ENCODE measurements around the gene ZYG11A.
"Not testable (repeated sequence)": the region's sequence is repeated elsewhere in the genome, so short reads cannot be mapped to it uniquely, and the experiment has no call there.

ZYG11A gene

GRCh38 chr1:52834798-52835197 lies 7.8 kb upstream of the ZYG11A start:
- H3K4me3 ChIP-seq (ENCODE audit: low read depth, low read length): no peak overlapping the region
- no peak for TF ChIP-seq CTCF (IDR thresholded peaks at IDR 0.05; ENCODE audit: low read depth, low read length)

GRCh38 chr1:52836035-52836434 lies 6.5 kb upstream of the ZYG11A start:
- no peak overlapping the region for H3K4me3 ChIP-seq (ENCODE audit: low read depth, low read length)

GRCh38 chr1:52839175-52839574 lies 3.4 kb upstream of the ZYG11A start:
- not testable (repeated sequence) for H3K4me3 ChIP-seq (ENCODE audit: low read depth, low read length)

More at GRCh38 chr1:52836035-52836434, 6.5 kb upstream of the ZYG11A start:
- TF ChIP-seq CTCF (IDR thresholded peaks at IDR 0.05; ENCODE audit: low read depth, low read length): no peak

- H3K4me3 ChIP-seq (ENCODE audit: low read depth, low read length): not testable (repeated sequence)
These were observed 2.6 kb downstream of the ZYG11A start for GRCh38 chr1:52845119-52845518.

GRCh38 chr1:52848423-52848822 lies 5.9 kb downstream of the ZYG11A start:
- H3K4me3 ChIP-seq (ENCODE audit: low read depth, low read length): no peak overlapping the region
- no peak for TF ChIP-seq CTCF (IDR thresholded peaks at IDR 0.05; ENCODE audit: low read depth, low read length)

GRCh38 chr1:52850951-52851350 lies 8.4 kb downstream of the ZYG11A start:
- no peak for TF ChIP-seq CTCF (IDR thresholded peaks at IDR 0.05; ENCODE audit: low read depth, low read length)
- H3K4me3 ChIP-seq (ENCODE audit: low read depth, low read length): no peak overlapping the region

GRCh38 chr1:52852854-52853253 lies 10.3 kb downstream of the ZYG11A start:
- no peak overlapping the region for H3K4me3 ChIP-seq (ENCODE audit: low read depth, low read length)
- no peak for TF ChIP-seq CTCF (IDR thresholded peaks at IDR 0.05; ENCODE audit: low read depth, low read length)

- no peak for TF ChIP-seq CTCF (IDR thresholded peaks at IDR 0.05; ENCODE audit: low read depth, low read length)
These were observed 13.0 kb downstream of the ZYG11A start for GRCh38 chr1:52855584-52855983.

More at GRCh38 chr1:52855584-52855983, 13.0 kb downstream of the ZYG11A start:
- no peak overlapping the region for H3K4me3 ChIP-seq (ENCODE audit: low read depth, low read length)
